Iris pigment epithelial cell (primary cell): Measurements from ENCODE around the gene INPP5A.

Source experiments
- DNase-seq: peaks from one replicate; pipeline ENCODE4 v3.0.0-alpha.2; 2011; ENCODE audit warnings: low read depth

INPP5A gene

DNA sequence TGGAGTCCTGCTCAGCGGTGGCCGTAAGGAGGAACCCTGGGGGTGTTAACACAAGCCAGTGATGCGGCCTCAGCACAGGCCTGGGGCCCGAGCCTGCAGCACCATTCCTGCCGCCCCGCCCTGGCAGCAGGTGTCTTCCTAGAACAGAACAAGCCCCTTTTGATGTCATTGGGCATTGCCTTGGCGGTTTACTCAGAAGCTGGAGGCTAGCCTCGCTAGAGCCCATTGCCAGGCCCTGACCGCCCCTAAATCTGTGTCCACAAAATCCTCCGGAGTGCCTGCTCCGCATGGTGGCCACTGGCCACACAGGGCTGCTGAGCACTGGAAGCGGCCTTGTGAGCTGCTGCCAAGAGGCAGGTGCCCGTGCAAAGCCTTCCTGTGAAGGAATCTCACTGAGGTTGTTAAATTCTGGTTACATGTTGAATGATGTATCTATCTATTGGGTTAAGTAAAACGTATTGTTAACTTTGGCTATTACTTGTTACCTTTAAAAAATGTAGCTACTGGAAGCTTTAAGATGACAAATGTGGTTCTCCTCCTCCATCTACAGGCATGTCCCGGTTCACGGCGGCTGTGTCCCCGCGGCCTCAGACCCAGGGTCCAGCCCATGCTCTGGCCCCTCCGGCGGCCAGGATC lies 1.2 kb upstream of the INPP5A start:
- no peak for DNase-seq

DNA sequence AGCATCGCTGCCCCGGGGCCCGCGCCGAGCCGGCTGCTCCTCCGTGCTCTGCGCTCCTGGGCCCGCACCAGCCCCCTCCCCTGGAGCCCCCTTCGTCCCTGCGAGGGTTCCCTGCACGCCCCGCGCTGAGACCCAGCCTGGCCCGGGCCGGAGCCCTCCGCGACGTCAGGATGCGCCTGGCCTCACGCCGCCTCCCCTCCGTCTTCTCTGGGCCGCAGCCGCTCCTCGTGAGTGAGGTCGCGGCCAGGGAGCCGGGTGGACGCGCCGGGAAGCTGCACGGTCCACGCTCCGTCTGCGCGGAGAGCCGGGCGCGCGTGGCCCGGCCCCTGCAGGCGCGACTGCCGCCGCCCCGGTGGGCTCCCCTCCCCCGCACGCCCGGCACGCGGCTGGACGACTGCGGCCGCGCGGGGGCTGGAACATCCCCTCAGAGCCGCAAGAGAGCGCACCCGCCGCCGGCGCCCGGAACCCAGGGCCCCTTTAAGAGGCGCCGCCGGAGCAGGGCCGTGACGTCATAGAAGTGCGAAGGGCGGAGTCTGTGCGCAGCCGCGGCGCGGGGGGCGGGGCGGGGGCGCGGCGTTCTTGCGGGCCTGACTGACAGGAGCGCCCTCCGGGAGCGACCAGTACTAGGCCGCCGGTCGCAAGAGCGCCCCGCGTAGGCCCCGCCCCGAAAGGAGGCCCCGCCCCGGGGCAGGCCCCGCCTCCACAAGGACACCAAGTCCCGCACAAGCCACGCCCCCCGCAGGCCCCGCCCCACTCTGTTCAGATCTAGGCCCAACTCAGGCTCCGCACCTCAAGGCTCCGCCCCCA lies 507 bp upstream of the INPP5A start:
- DNase-seq = peak; percentile 99

DNA sequence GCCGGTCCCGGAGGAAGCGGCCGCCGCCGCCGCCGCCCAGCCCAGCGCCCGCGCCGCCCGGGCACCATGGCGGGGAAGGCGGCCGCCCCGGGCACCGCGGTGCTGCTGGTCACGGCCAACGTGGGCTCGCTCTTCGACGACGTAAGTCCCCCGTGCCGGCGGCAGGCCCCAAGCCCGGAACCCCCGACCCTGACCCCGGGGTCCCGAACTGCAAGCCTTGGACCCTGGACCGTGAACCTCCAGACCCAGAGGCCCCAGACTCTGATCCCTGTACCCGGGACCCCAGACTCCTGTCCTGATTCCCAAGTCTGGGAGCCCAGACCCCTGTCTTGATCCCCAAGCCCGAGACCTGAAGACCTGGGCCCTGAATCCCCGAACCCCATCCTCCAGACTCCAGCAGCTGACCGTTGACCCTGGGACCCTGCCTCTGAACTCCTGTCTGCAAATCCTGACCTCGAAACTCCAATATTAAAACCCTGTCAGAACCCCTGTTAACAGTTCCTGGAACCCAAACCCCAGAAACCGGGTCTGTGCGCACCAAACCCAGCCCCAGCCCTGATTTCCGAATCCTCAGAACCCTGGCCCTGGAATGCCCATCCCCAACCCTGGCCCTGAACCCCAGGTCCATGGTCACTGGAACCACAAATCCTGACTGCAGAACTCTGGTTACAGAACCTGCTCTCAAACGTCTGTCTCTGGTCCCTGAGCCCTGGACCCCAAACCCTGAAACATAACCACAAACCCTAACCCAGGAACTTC lies 623 bp downstream of the INPP5A start:
- no peak for DNase-seq

DNA sequence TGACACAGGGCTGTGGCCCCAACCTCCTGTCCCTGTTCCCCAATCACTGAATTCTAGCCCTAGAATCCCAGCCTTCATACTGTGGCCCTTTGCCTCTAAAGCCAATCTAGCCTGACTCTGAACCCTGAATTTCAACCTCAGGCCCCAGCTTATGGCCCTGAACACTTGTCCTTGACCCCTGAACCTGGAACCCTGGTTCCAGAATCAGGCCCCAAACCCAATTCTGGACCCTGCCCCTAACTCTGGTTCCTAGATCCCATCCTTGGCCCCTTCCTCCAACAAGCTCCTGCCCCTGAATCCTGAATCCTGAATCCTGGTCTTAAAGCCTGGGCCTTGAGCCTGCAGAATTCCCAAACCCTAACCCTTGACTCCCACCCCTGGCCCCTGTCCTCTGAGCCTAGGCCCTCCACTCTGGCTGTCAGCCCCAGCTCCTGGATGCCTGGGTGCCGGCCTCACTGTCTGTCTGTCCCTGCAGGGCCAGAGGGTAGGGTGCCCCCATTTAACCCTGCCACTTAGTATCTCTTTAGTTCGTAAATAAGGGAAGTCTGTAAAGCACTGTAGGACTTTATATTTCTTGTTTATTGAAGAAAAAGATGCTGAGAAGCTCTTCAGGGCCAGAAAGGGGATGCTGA lies 1.3 kb downstream of the INPP5A start:
- DNase-seq = no peak

DNA sequence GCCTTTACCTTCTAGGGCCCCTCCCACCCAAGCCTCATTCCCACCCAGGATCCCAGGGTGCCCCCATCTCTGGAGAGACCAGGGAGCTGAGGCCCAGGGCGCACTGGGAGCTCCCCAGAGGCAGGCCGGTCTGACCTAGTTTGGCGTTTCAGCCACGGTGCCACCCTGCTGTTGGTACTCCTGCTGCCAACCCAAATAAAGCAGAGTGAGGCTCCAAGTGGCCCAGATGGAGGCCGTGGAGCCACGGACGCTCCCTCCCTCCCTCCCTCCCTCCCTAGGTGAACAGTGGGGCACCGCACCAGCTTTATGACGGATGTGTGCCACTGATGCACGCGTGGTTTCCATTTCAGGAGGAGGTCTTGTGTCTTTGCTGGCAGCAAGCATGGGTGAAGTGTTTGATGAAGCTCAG lies 1.8 kb downstream of the INPP5A start:
- DNase-seq = no peak

DNA sequence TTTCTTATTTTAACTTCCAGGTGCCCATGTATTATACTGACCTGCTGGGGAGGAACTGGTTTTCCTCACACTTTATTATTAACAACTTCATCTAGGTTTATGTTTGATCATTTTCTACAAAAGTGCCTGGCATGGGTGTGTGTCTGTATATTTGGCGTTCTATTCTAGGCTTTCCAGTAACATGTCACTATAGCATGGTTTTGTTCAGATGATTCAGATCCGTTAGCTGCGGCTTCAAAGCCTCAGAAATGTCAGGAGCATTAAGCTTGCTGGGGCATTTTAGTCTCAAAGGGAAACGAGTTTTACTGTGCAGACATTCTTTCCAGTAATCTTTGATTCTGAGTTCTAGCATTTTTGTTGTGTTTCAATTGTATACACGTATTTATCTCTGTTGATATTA lies 2.3 kb downstream of the INPP5A start:
- DNase-seq = peak; percentile 86

DNA sequence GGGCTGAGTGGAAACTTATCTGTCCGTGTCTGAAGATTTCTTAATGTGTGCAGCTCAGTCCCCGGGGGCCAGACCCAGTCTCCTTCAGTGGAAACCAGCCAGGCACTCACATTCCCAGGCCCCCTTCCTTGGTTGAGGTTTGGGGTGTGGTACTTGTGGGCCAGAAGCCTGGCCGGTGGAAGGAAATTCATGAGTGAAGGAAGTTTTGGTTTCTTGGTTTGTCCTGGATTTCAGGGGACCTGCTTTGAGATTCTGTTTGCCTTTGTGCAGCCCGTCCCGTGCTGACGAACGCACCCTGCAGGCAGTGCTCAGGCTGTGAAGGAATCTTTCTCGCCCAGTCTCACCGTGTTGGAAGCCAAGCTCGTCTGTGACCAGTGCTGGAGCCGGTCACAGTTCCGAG lies 2.9 kb downstream of the INPP5A start:
- DNase-seq = peak; percentile 41

DNA sequence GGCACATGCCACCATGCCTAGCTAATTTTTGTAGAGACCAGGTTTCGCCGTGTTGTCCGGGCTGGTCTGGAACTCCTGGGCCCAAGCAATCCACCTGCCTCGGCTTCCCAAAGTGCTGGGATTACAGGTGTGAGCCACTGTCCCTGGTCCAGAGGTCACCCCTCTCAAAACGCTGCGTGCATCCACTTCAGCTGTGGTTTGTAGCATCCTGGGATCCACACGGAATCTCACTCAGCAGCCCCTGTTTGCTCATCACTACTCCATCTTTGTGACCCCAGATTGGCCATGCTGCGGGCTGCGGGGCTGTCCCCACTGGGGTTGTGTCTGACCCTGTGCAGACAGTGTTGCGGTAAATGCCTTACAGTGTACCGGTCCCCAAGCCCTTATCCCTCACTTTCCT lies 3.5 kb downstream of the INPP5A start:
- DNase-seq = no peak

DNA sequence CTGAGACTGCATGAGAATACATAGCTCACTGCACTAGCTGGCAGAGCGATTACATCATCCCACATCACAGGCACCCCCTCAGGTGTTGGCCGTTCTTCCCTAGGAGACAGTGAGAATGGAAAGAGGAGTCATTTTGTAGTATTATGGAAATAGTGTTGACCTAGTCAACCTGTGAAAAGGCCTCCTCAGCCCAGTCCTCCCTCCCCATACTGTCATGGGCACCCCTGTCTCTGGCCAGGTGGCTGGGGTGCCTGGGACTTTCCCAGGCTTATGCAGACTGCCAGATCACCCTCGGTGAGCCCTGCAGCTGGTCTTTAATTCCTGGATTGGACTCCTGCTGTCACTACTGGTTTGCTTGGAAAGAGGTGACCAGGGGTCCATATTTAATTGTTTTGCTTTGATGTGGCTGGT lies 4.0 kb downstream of the INPP5A start:
- DNase-seq = no peak

DNA sequence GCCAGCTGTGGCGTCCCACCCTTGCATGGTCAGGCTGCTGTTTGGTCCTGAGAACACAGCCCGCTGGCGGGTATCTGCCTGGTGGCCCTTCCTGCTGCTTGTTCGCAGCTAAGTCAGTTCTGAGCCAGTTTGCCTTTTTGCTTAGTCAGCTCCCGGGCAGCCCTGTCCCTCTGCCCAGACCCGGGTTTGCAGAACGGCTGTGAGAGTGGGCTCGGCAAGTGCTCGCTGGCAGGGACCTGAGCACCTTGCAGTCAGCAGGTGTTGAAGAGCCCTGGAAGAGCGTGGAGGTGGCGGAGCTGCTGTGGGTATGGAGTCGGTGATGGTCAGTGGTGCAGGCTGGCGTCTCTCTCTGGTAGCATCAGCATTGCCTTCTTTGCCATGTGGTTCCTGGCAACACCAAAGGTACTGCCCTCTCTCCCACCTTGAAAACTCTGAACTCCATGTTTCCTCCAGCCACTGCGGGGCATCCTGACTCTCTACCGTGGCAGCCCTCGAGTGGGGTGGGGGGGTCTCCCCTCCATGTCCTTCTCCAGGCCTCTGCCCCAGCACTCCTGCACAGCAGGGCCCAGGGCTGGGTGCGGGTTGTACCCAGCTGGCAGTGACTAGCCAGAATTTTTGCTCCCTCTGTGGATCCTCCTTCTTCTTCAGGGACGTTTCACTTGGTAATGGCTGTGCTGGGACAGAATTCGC lies 4.6 kb downstream of the INPP5A start:
- DNase-seq = no peak

DNA sequence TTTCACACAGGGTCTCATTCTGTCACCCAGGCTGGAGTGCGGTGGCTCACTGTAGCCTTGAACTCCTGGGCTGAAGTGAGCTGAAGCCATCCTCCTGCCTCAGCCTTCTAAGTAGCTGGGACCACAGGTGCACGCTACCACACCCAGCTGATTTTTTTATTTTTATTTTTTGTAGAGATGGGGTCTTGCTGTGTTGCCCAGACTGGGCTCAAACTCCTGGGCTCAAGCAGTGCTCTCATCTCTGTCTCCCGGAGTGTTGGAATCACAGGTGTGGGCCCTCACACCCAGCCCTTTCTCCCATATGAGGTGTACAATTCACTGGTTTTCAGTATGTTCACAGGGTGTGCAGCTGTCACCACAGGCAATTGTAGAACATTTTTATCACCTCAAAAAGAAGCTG lies 5.2 kb downstream of the INPP5A start:
- DNase-seq = no peak

DNA sequence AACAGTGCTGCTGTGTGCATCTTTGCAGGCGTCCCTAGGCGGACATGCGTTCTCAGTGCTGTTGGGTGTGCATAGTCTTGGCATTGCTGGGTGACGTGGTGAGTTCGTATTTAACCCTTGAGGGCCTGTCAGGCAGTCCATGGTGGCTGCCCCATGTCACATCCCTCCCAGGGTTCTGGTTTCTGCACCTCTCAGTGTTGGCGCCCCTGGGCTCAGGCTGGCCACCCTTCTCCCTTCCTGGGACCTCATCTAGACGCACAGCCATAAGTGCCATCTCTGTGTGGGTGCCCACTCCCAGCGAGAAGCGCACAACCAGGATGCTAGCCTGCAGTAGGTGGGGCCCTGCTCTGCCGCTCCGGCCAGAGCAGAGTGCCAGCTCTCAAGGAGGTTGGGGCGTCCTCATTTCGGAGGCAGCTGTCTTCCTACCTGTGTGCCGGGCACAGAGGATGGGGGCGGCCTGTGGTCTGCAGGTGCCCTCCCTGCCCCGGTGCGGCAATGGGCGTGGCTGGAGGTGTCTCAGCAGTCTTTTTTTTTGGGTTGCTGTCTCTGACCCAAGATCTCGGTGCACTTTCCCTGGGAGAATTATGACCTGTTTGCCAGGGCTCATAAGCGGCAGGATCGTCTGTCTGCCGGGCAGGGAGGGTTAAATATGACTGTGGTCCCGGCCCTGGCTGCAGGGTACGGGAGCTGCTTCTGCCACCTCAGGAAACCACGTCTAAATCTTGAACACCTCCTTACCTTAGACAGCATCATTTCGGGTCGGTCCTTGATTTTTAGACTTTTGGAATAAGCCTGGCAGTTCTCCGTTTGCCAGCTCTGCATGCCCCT lies 6.5 kb downstream of the INPP5A start:
- DNase-seq = no peak

DNA sequence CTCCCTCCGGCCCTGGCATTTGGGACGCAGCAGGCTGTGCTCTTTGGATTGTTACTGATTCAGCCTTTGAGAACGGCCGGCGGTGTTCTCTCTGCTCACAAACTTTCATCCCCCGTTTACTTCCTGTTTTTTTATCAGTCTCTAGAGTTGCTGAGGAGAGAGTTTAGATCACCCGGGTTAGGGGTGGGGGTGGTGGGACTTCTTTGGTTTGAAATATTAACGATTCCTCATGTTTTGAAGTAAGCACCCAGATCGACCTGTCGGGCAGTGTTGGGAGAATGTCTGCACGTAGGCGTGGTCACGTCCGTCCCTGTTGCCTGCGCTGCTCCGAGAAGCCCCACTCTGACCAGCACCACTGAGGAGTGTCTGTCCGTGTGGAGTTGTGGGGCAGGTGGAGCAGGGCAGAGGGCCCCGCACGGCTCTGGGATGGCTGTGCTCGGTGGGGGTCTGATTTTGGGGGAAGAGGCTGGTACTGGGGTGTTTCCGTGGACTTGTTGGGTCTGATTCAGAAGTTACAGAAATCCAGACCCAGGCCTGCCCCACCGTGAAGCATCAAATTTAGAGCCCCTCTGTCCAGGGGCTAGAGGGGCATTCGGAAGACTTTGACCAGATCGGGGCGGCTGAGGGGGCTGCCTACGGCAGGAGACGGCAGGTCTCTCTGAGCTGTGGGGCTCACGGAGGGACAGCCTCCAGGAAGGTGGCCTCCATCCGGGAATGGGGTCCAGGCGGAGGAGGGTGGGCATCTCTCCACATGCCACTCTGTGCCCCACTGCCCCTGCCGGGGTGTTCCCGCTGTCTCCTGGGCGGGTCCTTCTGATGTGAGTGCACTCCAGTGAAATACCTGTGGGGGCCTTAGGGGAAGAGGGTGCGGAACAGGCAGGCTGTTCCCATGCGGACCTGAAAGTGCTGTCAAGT lies 7.4 kb downstream of the INPP5A start:
- no peak for DNase-seq

DNA sequence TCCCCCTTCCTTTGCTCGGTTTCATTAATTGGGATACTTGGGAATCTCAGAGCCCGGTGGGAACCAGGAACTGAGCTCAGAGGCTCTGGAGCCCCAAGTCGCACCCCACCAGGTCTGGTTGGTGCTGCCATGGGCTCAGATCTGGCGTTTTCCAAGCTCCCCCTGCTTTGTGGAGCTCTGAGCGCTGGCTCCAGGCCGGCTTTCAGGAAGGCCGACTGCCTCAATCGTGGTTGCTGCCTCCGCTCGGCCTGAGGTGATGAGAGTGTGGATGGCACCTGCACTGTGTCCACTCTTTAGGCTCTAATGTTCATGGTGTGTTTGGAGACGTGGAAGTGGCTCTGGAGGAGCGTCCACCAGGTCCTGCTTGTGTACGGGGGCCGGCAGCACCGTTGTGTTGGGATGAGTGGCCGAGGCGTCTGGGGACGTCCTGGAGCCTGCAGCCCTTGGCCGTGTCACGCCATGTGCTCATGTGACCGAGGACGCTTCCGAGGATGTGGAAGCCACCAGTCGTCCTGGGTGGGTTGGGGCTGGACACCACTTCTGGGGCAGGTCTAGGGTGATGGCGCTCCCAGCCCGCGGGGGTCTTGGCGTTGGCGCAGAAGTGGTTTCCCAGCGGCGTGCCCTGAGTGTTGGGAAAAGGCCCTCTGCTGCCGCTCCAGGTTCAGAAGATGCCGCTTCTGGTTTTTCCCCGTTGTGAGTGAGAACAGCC lies 8.2 kb downstream of the INPP5A start:
- DNase-seq = no peak

DNA sequence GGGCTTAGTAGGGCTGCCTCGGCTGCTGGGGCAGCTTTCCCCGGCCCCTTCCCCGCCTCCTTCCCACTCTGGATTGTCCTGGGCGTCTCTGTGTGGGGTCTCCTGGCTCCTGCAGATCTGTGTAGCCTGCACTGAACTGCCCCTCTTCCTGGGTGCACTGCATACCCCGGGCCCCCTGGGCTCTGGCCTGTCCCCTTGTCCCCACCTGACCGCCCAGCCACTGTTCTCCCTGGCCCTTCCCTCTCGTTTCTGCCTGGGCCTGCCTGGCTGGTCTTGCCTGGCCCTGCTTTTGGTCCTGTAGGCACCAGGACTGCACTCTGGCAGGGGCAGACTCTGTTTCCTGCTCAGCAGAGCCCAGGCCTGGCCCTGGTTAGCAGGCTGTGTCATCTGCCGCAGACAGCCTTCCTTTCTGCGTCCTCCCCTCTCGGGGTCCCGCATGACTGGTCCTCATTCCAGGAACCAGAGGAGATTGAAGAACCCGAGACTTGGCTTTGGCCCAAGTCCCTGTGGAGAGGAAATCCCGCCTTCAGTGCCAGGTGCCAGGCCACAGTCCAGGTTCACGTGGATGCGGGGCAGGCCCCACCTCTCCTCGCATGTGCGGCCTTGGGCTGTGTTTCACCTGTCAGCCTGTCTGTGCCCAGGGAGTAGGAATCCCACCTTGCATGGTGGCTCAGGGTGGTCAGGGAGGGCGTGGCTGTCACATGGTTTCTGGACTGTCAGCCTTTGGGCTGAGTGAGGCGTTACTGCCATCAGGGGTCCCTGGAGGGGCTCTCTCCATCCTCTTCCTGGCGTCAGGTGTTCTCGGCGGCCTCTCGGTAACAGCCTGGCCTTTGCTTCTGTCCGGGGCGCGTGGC lies 9.2 kb downstream of the INPP5A start:
- DNase-seq = no peak

DNA sequence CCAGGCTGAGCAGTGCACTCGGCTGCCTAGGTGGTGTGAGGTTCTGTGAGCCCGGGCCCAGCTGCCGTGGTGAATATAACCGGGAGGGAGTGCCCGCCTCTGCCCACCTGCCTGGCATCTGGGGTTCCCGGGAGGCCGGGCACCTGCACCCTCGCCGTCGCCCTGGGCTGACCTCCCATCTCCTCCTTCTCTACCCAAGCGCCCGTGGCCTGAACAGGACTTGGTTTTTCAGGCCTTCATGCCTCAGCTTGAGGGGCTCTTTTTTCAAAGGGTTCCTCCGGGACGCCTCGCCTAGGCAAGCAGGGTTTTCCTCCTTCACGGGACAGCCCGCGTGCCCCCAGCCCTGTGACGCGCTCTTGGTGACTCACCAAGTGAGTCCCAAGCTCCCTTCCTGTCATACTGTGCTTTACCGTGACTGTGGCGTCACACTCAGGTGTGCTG lies 9.9 kb downstream of the INPP5A start:
- no peak for DNase-seq

DNA sequence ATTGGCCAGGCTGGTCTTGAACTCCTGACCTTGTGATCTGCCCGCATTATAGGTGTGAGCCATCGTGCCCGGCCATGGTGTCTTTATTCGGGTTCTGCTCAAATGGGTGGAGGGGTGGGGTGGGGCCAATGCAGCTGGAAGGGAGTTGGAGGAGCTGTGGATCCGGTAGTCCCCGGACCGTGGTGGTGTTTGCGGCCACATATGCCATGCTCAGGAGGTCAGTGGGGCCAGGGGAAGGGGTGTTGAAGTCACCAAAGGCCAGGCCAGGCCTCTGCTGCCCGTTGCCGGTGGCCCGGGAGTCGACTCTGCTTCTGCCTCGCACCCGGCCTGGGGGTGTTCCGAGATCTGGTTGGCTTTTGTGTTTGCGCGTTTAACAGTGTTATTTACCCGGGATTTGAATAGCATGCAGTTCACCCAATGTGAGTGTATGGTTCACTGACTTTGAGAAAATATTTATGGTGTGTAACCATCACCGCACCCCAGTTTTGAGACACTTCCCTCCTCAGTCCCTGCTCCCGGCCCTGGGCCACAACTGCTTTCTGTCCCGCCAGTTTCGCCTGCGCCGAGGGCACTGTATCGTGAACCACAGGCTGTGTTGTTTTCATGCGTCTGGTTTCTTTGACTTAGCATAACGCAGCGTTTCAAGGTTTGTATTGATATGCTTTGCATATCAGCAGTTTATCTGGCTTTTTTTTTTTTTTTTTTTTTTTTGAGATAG lies 10.7 kb downstream of the INPP5A start:
- DNase-seq = no peak

DNA sequence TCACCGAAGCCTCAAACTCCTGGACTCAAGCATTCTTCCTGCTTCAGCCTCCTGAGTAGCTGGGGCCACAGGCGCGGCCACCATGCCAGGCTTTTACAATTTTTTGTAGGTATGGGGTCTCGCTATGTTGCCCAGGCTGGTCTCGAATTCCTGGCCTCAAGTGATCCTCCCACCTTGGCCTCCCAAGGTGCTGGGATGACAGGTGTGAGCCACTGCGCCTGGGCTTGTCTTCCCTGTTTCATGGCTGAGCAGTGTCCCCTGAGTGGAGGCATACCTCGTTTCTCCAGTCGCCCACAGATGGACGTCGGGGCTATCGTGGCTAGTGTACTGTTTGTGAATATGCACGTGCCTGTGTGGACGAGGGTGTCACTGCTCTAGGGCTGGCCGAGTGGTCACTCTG lies 11.3 kb downstream of the INPP5A start:
- no peak for DNase-seq
